Mesenteric fat pad (tissue), 1 donor: Measurements from ENCODE around the gene RECQL5. TPM values are rescaled to one million over a fixed set of nuclear protein-coding genes. Genes with fewer than 3 reads are reported as not detected.
"Not testable (repeated sequence)": the region's sequence is repeated elsewhere in the genome, so short reads cannot be mapped to it uniquely, and the experiment has no call there.

Source experiments
- DNase-seq: peaks from one replicate; pipeline ENCODE4 v3.0.0-alpha.2; 2020; ENCODE audit warnings: low spot score
- total RNA-seq: library from RNA; stranded (reverse); fragmentation: NEBNext Ultra II Directional; extraction: Animal tissue kit (Norgen Biotek cat#: 25700); gene quantifications from one replicate; pipeline ENCODE4 v1.2.1, GENCODE V29; 2021
- donor health status: DM: yes; HTN: yes; CAD: no.

The RECQL5 gene
- total RNA-seq, 1 donor from 2014 or later = 12.7 TPM

- DNase-seq = no peak
Observed at GRCh38 chr17:75649687-75650086, 17.3 kb downstream of the RECQL5 start.

GRCh38 chr17:75647921-75648320 is 19.0 kb downstream of the RECQL5 start:
- DNase-seq = no peak

DNA sequence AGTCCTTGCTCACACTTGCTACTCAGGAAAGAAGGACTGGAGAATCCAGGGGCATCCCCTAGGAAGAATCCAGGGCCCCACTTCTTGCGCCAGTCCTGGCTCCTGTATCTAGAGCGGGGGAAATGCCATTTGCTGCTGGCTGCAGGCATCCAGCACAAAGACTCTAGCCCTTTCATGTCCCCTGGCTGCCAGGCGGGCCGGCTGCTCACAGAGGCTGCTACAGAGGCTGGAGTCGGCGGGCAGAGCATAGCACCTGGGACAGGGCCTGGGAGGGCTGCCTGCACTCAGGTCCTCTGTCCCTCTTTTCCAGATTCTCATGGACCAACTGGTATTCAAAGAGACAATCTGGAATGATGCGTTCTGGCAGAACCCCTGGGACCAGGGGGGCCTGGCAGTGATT is 19.9 kb downstream of the RECQL5 start:
- no peak for DNase-seq

DNA sequence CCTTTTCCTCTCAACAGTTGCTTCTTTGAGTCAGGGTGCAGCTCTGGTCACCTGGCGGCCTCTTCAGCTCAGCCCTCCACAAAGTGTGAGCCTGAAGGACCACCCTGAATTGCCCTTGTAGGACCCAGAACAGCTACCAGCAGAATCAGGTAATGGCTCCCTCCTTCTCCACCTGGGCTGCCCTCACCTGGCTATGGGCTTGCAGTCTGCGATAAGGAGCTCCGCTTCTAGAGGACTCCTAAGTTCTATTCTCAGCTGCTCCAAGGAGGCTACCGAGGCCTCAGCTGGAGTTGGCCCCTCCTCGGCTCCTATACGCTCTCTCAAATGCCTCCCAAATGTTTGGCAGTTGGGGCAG is 20.3 kb downstream of the RECQL5 start:
- DNase-seq = no peak

- no peak for DNase-seq
Observed at GRCh38 chr17:75645889-75646637, 20.9 kb downstream of the RECQL5 start.

- no peak for DNase-seq
Observed at GRCh38 chr17:75645501-75645888, 21.5 kb downstream of the RECQL5 start.

- no peak for DNase-seq
Observed at GRCh38 chr17:75643643-75644017, 23.3 kb downstream of the RECQL5 start.

DNA sequence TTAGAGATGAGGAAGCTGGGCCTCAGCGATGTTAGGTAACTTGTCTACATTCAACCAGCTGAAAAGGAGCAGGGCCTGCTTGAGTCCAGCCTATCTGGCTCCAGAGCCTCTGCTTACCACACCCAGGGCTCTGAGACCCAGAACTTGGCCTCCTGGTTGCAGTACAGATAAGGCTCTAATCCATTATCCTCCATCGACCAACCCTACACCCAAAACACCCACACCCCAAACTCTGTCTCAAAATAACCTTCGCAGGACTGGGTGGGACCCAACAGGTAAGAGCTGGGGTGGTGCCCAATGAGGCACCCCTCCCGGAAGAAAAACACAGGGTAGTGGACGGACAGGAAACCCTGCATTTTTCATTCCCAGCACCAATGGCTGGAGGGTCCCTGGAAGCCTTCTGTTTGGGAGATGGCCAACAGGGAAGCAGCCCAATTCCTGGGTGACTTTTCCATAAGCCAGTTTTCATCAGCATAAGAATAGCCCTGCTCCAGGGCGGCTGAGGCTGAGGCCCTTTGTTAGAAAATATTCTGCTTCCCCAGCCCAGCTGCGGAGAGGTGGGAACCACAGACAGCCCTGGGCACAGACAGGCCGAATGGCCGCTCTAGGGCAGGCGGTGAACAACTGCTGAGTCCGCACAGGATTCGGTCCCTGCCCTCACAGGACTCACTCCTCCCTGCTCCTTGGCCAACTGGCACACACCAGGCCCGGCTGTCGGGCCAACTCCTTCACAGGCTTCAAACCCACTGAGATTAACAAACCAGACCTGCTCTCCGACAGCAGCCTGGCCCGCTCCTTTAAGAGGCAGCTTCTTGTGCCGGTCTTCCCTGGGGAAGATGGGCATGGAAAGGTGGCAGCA is 23.9 kb downstream of the RECQL5 start:
- no peak for DNase-seq

DNA sequence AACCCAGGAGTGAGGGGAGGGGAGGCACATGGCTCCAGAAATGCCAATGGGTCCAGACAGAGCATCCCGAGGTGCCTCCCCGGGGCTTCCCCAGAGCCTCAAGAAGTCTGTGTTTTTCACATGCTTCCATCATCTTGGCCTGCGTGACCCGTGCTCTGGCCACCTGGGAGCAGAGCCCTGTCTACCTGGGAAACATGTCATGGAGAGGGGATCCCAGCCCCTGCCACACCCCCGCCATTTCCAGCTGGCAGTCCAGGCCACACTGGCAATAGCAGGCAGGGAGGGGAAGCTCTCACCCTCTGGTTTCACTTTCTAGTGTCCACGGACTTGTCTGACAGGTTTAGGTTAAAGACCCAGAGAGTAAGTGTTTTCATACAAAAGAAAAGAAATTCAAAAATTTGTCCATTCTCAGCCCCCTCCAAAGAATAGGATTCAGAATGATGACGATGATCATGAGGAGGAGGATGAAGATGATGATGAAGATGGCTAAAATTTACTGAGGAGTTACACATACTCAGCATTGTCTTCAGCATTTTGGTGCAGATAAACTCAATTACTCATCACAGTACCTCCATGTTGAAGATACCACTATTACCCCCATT is 24.7 kb downstream of the RECQL5 start:
- DNase-seq = no peak

DNA sequence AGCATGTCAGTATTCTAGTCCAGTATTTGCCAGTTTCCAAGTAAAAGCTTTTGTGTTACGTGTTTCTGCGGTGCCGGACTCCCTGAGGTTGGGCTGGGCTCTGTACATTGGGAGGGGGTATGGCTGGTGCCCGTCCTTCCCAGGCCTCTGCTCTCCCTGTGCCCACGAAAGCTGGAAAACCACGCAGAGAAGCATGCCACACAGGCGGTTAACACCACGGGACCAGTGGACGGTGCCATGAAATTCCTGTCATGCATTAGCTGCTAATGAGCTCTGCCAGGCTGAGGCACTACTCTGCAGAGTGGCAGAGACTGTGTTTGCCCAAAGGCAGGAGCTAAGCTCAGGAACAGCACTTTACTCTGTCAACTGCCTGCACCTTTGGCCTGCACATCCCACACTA is 25.6 kb downstream of the RECQL5 start:
- DNase-seq = no peak

- DNase-seq = no peak
Observed at GRCh38 chr17:75640556-75641119, 26.3 kb downstream of the RECQL5 start.

GRCh38 chr17:75639771-75640555 is 27.0 kb downstream of the RECQL5 start:
- DNase-seq = no peak

- DNase-seq = no peak
Observed at GRCh38 chr17:75639327-75639726, 27.6 kb downstream of the RECQL5 start.

DNA sequence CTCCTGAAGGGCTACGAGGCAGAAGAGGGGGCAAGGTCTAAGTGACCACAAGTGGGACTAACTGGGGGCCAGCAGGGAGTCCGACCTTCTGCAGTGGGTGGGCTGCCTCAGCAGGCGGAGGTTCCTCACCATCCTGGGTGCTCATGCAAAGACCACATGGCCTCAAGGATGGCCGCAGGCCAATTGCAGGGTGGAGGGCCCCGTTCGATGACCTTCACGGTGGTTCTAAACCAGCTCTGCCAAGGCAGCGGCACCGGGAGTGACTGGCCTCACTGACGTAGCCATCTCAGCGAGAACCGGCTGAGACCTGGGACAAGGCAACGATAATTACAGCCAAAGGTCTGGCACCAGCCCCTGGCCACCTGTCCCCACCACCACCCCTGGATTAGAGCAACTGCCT is 28.1 kb downstream of the RECQL5 start:
- no peak for DNase-seq

GRCh38 chr17:75638039-75638438 is 28.9 kb downstream of the RECQL5 start:
- not testable (repeated sequence) for DNase-seq

GRCh38 chr17:75637551-75637950 is 29.4 kb downstream of the RECQL5 start:
- DNase-seq = no peak

DNA sequence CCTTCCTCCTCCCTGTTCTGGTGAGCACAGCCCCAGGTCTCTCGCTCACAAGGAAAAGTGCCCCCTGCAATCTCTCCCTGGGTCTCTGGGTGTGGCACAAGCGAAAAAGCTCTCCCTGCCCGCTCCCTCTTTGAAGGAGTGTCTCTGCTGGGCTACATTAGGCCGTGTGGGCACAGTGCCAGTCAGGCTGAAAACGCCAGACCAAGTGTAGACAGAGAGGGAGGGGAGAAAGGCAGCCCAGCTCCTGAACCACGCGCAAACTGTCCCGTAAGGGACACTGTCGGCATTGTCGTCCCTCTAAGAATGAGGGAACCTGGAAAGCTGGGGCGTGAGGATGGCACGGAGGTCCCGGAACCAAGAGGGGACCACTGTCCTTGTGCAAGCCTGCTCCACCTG is 29.8 kb downstream of the RECQL5 start:
- DNase-seq = no peak

DNA sequence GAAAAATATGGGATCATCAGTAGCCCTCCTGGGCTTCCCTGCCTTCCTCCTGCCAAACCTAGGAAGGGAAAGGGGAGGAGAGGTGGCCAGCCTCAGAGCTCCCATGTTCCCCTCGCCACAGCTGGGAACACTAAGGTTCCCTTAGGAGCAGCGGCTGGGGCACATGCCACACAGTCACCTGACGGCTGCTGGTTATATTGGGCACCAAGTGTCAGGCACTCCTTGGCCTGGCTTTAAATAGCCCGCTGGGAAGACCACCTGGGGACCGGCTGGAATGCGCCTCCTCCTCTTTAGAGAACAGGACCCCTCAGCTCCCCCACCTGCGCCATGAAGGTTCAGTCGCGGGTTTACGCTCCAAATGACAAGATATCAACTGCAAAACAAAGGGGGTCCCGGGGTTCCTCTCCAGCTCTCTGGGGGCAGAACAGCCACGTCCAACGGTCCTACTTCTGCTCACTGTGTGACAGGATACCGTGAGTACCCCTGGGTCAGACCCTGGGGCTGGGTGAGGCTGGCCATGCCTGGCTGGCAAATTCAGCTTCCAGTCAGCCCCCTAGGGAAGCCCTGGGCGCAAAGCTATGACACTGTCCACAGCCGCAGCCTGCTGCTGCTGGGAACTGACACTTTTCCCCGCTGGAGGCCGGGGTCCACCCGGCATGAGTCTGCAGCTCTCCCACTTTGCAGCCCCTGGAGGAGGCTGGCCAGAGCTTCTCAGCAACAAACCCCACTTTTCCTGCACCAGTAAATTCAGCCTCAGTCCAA is 30.4 kb downstream of the RECQL5 start:
- no peak for DNase-seq

GRCh38 chr17:75635610-75636202 is 31.2 kb downstream of the RECQL5 start:
- no peak for DNase-seq
